Loucy (cell line): Measurements from ENCODE around the gene ENTHD1.

Experiments used
- EZH2phosphoT487 ChIP-seq: fragments of 200-600 bp; IDR thresholded peaks from 2 replicates; pipeline ENCODE4 v1.6.1; 2018; ENCODE audit warnings: antibody characterized with exemption, mild to moderate bottlenecking, moderate library complexity, borderline replicate concordance
- TF ChIP-seq, protein P1 (sequence below): fragments of 200-600 bp; sonication (generic); conservative IDR thresholded peaks from 2 replicates; pipeline ENCODE4 v1.5.1; 2014; ENCODE audit warnings: mild to moderate bottlenecking, antibody characterized with exemption, low read length

DNA sequence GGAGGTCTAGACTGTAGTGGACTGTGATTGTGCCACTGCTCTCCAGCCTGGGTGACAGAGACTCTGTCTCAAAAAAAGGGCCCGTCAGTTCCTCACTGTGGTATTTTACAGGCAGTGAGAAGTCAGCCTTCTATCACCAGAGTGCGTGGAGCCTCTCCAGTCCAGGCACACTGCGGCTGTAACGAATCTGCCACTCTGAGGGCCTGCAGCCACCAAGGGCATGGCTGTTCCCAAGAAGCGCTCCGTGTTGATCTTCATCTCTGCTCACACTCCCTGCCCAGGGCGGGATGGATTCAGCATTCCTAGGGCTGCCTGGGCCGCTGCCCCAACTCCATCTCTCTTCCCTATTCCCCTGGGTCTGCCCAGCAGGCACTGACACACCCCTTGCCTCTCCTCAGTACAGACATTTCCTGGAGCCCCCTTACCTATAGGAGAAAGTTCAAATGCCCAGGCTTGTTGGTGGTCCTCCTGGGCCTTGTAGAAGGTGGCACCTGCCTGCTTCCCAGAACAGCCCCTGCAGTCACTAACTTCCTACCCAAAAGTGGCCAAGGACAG, 174.6 kb downstream of the ENTHD1 start:
- TF ChIP-seq, protein P1, sequence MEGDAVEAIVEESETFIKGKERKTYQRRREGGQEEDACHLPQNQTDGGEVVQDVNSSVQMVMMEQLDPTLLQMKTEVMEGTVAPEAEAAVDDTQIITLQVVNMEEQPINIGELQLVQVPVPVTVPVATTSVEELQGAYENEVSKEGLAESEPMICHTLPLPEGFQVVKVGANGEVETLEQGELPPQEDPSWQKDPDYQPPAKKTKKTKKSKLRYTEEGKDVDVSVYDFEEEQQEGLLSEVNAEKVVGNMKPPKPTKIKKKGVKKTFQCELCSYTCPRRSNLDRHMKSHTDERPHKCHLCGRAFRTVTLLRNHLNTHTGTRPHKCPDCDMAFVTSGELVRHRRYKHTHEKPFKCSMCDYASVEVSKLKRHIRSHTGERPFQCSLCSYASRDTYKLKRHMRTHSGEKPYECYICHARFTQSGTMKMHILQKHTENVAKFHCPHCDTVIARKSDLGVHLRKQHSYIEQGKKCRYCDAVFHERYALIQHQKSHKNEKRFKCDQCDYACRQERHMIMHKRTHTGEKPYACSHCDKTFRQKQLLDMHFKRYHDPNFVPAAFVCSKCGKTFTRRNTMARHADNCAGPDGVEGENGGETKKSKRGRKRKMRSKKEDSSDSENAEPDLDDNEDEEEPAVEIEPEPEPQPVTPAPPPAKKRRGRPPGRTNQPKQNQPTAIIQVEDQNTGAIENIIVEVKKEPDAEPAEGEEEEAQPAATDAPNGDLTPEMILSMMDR: no peak
- no peak for TF ChIP-seq EZH2phosphoT487
